Non-pigmented ciliary epithelial cell (primary cell): Measurements from ENCODE around the gene RPS3.
A peak's percentile ranks its signal among the peaks of the same experiment; 100 is the strongest.

Experiments used
- DNase-seq: peaks from one replicate; pipeline ENCODE4 v3.0.0-alpha.2; 2010; ENCODE audit warnings: low read depth

Gene RPS3

GRCh38 chr11:75413864-75414263, 14.5 kb downstream of the RPS3 start:
- no peak for DNase-seq

- no peak for DNase-seq
Measured at GRCh38 chr11:75420224-75421034, 21.1 kb downstream of the RPS3 start.

DNA sequence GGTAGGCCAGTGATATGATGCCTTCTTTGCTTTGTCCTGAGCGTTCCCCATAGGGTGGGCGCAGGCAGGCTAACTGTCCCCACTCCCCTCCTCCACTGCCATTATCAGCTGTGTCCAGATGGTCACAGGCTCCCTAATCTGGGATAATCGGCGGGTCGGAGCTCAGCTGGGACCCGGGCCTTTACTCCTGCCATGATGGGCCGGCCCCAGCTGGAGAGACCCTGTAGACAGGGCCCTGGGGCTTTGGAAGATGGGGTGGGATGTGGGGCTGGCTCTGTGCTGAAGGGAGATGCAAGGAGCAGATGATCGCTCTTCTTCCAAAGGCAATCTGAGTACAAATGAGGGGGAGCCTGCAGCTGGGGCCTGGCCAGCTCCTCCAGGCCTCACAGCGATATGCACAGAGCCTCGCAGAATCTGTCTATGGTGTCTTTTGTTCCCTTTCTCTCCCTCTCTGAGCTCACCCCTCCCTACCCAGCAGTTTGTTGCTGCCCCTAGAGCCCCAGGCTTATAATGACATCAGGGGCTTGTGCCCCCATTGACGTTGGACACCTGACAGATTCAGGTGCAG, 21.8 kb downstream of the RPS3 start:
- DNase-seq, result no peak

DNA sequence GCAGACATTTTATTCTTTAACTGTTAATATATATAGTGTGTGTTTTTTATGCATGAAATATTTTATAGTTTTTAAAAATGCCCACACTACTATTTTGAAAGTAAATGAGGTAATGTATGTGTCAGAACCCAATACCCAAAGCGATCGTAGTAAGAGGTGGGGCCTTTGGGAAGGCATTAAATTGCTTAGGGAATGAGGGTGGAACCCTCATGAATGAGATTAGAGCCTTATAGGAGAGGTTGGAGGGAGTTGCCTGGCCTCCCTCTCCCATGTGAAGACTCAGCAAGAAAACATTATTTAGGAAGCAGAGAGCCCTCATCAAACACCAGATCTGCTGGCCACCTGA, 22.6 kb downstream of the RPS3 start:
- no peak for DNase-seq

GRCh38 chr11:75422248-75423231, 23.2 kb downstream of the RPS3 start:
- DNase-seq, result no peak

DNA sequence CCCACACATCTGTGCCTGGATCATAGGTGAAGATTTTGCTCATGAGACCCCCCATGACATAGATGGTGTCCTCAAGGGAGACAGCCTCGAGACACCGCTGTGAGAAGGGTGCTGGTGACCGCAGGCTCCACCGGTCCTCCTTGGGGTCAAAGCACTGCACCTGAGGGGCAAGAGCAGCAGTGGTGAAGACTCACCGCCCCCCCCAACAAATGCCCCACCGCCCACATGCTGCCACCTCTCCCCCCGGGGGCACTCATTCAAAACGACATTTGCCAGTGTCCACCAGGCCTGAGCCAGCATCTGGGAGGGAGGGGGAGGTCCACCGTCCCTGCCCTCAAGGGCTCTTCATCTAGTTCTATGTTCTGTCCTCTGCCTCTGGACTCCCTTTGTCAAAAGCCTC, 24.4 kb downstream of the RPS3 start:
- DNase-seq, result no peak

DNA sequence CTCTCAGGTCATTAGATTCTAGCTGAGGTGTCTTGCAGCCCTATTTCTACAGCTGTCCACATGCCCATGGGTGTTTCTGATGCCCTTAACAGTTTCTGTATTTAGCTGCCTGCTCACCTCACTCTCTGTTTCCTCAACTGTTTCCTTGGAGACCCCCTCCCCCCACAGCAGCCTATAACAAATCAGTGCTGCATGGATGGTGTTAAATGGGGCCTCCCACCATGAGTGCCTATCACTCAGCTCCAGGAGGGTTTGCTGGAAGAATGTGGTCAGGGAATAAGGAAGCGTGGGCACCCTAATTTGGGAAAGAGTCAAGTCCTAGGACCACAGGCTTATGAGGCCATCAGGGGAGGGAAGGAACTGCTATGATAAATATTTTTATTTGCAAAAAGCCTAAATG, 25.1 kb downstream of the RPS3 start:
- DNase-seq, result no peak

DNA sequence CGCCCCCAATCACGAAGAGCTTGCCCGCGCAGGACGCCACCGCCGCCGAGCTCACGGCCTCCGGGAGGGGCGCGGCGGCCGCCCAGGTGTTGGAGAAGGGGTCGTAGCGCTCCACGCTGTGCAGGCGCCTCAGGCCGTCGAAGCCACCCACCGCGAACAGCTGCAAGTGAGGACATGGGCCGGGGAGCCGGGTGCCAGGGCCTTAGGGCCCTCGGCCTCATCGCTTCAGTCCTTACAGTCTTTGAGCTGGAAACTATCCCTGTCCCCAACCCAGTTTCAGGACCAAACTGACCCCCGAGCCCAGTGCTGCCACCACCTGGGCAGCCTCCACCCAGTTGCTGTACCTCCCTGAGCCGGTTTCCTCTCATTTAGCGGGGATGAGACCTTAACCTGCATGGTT, 26.1 kb downstream of the RPS3 start:
- no peak for DNase-seq

- DNase-seq, result no peak
Measured at GRCh38 chr11:75426720-75427086, 27.4 kb downstream of the RPS3 start.

GRCh38 chr11:75427181-75427580, 27.9 kb downstream of the RPS3 start:
- DNase-seq, result no peak

DNA sequence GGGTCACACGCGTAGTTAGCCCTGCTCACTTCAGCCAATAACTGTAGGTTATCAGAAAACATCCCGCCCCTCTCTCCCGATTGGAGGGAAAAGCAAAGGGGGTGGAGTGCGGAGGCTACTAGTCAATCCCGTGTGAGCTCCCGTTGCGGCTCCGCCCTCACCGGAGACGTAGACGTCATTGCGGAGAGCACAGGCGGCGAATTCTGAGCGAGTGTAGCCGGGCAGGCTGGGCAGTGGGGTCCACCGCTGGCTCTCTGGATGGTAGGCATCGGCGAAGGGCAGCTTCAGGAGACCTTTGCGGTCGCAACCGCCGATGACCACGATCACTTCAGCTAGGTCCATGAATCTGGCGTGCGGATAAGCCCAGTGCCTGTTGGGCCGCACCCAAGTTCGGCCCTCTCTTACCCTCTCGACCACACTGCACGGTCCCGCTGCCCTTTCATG, 29.0 kb downstream of the RPS3 start:
- DNase-seq, result peak; percentile 70

GRCh38 chr11:75428989-75429640, 29.8 kb downstream of the RPS3 start:
- no peak for DNase-seq

DNA sequence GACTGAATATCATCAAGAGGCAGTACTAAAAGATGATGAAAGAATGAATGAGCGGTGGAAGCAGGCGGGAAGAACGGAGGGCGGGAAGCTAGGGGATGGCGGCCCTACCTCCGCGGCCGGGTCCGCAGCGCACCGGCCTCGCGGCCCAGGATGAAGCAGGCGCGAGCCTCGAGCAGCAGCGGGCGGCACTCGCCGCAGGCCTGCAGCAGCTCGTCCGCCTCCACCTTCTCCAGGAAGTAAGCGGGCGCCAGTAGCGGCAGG, 30.3 kb downstream of the RPS3 start:
- no peak for DNase-seq

- DNase-seq, result no peak
Measured at GRCh38 chr11:75429902-75430713, 30.8 kb downstream of the RPS3 start.

DNA sequence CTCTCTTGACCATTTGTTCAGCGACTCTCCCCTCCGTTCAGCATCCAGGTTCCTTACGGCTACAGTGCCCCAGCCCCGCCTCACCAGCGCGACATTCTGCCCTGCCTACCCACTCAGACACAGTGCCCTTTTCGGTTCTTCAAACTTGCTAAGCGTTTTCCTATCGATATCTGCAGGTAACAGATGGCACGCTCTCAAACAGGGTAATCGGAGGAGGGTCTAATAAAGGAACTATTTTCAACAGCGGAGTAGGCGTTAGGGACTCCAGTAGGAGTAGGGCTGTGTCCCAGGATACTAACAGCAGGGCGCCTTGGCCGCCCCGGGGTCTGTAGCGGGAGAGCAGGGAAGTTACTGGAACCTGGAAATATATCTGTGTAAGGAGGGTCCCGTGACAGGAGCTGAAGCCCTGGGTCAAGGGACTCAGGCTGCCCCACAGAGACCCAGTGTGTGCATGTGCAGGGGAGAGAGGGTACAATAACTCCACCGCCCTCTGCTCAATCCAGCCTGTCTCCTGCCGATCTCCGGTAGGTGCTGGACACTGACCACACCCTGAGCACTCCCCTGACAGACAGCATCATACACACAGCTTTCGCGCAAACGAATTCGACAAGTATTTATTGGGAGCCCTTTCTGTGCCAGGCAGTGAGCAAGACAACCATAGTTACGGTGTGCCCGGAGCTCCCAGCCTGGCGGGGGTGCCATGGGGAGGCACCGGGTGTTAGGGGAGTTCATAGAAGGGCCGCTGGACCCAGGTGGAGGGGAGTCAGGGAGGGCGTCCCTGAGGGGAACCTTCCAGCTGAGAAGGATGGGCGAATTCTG, 31.6 kb downstream of the RPS3 start:
- no peak for DNase-seq

GRCh38 chr11:75431533-75432525, 32.5 kb downstream of the RPS3 start:
- no peak for DNase-seq

DNA sequence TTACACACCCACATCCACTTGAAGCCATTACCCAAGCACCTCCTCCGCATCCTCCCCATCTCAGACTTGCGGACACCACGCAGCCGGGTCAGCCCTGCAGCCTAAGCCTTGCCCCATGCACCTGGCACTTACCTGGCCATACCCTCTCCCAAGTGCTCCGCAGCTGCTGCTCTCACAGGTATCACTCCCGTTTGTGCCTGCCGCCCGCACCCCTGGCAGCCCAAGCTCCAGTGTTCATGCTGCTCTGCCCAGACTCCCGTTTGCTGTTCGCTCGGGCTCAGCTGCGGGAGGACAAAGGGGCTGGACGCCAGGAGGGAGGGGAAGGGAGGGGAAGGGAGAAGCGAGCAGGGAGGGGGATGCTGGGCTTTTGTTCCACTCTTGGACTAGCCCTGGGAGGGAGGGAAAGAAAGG, 33.6 kb downstream of the RPS3 start, which contains the start of gene KLHL35:
Gene KLHL35 (minus strand): TSS at position 293 of the 411 bp plus-strand sequence. CDS start 2,574 bp downstream, outside the sequence.
- DNase-seq, result no peak

DNA sequence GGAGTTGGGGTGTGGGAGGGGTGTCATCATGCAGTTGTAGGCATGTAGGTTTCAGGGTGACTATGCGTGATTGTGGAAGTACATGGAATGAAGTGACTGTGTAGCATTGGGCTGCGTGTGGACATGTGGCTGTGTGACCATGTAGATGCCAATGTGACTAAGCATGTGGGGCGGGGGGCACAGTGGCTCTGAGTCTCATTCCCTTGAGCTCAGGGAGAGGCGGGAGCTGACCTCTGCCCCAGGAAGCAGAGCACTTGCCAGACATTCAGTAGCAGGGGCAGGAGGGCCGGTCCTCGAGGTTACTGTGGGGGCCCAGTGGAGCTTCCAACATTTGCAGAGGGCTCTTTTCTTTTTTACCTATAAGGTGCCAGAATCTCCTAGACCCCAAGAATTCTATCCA, 34.1 kb downstream of the RPS3 start:
- DNase-seq, result no peak

DNA sequence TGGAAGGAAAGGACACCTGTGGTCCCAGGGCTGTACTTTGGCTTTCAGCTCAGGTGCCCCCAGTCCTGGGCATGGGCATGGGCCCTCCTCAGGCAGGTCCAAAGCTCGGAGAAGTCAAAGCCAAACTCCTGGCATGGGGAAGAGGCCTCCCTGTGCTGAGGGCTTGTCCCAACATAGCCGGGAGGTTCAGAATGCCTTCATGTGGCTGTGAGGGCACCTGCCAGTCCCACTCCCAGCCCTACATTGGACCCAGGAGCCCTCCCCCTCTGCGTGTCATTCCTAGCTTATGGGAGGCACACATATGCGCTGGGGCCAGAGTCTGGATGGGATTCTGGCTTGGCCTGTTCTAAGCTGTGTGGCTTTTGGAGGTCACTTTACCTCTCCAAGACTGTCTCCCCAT, 34.7 kb downstream of the RPS3 start:
- DNase-seq, result no peak
